Body of pancreas (tissue), 4 donors: ENCODE results near the gene NRP1.

Experiments used
- POLR2A ChIP-seq, 3 donors: fragments of 450-650 bp; IDR thresholded peaks; one replicate each; pipeline ENCODE4 v1.6.1; 2016; ENCODE audit warnings: antibody characterized with exemption in 3 of 3, mild to moderate bottlenecking in 2 of 3
- TF ChIP-seq, protein P1 (sequence below), 7 experiments: fragments of 450-650 bp in 4 of 7; fragments of 200-600 bp in 3 of 7; sonication (generic) in 3 of 7; IDR thresholded peaks; one replicate each; pipeline ENCODE4 v1.5.1; 2016 to 2019; ENCODE audit warnings: antibody characterized with exemption in 7 of 7

- TF ChIP-seq, protein P1, sequence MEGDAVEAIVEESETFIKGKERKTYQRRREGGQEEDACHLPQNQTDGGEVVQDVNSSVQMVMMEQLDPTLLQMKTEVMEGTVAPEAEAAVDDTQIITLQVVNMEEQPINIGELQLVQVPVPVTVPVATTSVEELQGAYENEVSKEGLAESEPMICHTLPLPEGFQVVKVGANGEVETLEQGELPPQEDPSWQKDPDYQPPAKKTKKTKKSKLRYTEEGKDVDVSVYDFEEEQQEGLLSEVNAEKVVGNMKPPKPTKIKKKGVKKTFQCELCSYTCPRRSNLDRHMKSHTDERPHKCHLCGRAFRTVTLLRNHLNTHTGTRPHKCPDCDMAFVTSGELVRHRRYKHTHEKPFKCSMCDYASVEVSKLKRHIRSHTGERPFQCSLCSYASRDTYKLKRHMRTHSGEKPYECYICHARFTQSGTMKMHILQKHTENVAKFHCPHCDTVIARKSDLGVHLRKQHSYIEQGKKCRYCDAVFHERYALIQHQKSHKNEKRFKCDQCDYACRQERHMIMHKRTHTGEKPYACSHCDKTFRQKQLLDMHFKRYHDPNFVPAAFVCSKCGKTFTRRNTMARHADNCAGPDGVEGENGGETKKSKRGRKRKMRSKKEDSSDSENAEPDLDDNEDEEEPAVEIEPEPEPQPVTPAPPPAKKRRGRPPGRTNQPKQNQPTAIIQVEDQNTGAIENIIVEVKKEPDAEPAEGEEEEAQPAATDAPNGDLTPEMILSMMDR (IDR thresholded peaks at IDR 0.05), result no peak
- no peak for TF ChIP-seq POLR2A (IDR thresholded peaks at IDR 0.05)
Observed at GRCh38 chr10:33180390-33180789, 154.1 kb downstream of the NRP1 start.
